Activated naive CD4-positive, alpha-beta T cell treated with anti-CD3 and anti-CD28 coated beads, Interleukin-2, amount 50 U/mL, for 24 hours (primary cell): Measurements from ENCODE around the gene THEMIS.
"Not testable (repeated sequence)": the region's sequence is repeated elsewhere in the genome, so short reads cannot be mapped to it uniquely, and the experiment has no call there.

ENCODE experiments used
- H3K27ac Mint-ChIP-seq: one replicate; pipeline ENCODE4 v1.8.0; 2021; ENCODE audit warnings: mild to moderate bottlenecking, mixed read lengths
- H3K27me3 Mint-ChIP-seq: one replicate; pipeline ENCODE4 v1.8.0; 2021; ENCODE audit warnings: mixed read lengths
- H3K36me3 Mint-ChIP-seq: one replicate; pipeline ENCODE4 v1.8.0; 2021; ENCODE audit warnings: mixed read lengths
- H3K4me1 Mint-ChIP-seq: one replicate; pipeline ENCODE4 v1.8.0; 2021; ENCODE audit warnings: mixed read lengths
- H3K4me3 Mint-ChIP-seq: one replicate; pipeline ENCODE4 v1.8.0; 2021; ENCODE audit warnings: mild to moderate bottlenecking, mixed read lengths
- H3K9me3 Mint-ChIP-seq: one replicate; pipeline ENCODE4 v1.8.0; 2021; ENCODE audit warnings: mixed read lengths

The THEMIS gene

DNA sequence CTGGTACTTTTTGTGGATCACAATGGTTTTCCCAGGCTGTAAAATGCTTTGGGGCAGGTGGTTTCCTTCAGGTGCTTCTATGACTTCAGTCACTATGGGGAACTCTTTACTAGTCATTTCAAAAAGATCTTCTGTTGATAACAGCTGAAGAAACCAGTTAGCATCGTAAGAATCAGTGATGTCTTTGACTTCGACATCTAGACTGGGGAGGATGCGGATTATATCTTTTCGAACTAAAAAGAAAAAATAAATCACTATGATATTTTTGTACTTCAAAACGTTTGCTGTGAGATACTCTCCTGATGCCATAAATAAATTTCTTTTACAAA, 87.2 kb downstream of the THEMIS start:
- Mint-ChIP-seq H3K4me1 (peaks cover 93% of the 10 kb centered on the region), H3K36me3 (peaks cover 23% of the 10 kb centered on the region), H3K4me3 (no peak overlapping the region), H3K27me3 (no peaks in the 10 kb centered on the region), H3K27ac (peak overlapping the region; percentile 25), H3K9me3 (no peaks in the 10 kb centered on the region)

DNA sequence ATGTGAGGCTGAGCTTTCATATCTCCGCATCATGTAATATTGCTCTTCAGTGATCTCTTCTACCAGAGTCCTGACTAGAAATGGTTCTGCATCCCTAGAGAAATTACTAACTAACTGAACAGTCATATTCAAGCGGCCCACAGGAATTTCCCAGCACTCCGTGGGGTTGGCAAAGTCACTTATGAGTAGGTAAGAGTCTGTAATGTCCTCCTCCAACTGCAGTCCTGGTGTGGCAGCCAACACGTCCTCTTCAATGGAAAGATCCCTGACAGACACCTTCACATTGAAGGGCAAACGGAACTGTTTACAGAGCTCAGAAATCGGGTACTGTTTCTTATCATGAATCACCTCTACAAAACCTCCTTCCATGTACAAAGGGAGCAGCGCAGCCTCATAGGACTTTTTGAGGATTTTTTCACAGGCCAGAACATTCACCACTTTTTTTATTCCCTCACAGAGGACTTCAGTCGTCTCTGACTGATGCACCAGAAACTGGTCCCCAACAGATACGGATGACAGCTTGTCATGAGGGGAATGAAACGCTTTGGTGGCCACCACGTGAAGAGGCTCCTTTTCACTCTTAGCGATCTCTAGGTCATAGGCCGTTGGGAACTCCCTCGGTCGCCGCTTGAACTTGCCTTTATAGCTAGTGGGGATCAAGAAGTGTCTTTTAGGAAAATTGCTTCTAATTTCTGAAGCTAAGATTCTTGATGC, 87.7 kb downstream of the THEMIS start:
- peaks cover 93% of the 10 kb centered on the region for H3K4me1 Mint-ChIP-seq
- peaks cover 23% of the 10 kb centered on the region for H3K36me3 Mint-ChIP-seq
- peak overlapping the region; percentile 25 for H3K27ac Mint-ChIP-seq
- H3K4me3 Mint-ChIP-seq: peak overlapping the region; percentile 5
- H3K9me3 Mint-ChIP-seq: no peaks in the 10 kb centered on the region
- no peaks in the 10 kb centered on the region for H3K27me3 Mint-ChIP-seq

DNA sequence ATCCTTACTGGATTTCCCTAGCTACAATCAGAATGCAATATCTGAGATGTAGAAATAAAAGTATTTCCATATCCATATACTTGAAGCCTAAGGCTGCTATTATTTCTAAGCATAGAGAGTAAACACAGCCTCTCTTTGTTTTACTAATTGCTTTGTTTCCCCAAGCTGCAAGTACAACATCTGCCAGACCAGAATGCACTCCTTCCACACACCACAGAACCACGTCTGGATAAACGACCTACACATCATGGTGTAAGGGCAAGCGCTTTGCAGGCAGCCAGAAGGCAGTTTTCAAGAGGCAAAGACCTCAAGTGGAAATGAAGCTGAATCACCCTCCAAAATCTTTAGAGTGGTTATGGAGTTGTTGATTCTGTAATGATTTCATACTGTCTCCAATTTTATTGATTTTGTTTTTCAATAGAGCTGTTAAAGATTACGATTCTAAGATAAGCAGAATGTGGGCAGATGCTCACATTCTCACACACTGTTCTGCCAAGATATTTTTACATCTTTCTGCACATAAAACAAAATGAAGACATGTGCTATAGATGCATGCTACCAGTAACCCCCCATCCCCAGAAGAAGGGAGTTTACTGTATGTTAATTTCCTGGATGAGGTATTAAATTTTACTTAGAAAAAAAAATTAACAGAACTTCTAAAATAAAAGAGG, 88.8 kb downstream of the THEMIS start:
- Mint-ChIP-seq H3K27ac (peak overlapping the region; percentile 73), H3K9me3 (no peaks in the 10 kb centered on the region), H3K27me3 (no peaks in the 10 kb centered on the region), H3K4me3 (no peak overlapping the region), H3K4me1 (peaks cover 93% of the 10 kb centered on the region), H3K36me3 (peaks cover 28% of the 10 kb centered on the region)

DNA sequence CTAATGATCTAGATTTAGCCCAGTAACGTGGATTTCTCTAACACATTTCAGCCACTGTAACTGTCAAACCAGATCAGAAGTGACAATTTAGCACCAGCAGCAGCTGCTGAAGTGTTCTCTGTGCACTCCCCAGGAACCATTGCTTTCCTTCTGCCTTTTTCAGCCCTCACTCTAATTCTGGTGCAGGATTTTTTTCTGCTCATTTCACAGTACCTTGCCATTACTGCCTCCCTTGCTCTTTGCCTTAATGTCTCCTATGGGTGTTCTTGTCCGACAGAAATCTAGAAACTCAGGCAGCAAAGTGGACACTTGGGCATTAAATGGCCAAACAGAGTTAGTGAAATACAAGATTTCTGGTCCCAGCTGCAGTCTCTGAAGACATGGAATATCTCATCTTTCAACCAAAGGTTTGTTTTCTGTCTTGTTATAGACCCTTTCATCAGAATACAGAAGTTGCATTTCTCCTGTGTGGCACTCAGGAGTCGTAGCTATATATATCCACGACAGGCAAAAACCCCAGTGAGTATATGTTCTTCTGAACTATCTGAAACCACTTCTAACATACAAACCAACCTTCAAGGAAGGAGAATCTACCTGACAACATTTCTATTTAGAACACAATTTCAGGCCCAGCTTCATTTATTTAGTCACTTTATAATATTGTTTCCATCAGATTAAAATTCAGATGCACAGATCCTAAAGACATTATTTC, 92.9 kb downstream of the THEMIS start:
- Mint-ChIP-seq H3K27me3 (no peaks in the 10 kb centered on the region), H3K36me3 (peaks cover 33% of the 10 kb centered on the region), H3K27ac (peak overlapping the region; percentile 80), H3K4me1 (peaks cover 95% of the 10 kb centered on the region), H3K4me3 (no peak overlapping the region), H3K9me3 (peaks cover 6% of the 10 kb centered on the region)

DNA sequence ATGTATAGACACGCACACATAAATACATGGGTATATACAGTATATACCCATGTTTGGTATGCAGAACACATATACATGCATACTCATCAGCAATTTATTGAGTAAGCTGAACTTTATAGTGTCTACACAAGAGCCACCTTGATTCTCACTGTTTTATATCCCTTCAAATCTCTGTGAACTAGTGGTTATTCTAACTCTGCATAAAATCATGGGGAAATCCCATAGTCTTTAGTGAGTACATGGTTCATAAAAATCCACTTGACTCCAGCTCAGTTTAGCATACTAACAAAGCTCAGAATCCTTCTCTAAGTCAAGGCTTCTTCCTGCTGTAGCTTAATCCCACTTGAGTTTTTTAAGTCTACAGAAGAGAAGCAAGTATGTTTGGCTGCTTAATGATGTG, 104.1 kb downstream of the THEMIS start:
- Mint-ChIP-seq H3K27ac (peak overlapping the region; percentile 59), H3K4me3 (no peak overlapping the region), H3K9me3 (no peaks in the 10 kb centered on the region), H3K36me3 (peaks cover 22% of the 10 kb centered on the region), H3K27me3 (no peaks in the 10 kb centered on the region), H3K4me1 (peaks cover 91% of the 10 kb centered on the region)

DNA sequence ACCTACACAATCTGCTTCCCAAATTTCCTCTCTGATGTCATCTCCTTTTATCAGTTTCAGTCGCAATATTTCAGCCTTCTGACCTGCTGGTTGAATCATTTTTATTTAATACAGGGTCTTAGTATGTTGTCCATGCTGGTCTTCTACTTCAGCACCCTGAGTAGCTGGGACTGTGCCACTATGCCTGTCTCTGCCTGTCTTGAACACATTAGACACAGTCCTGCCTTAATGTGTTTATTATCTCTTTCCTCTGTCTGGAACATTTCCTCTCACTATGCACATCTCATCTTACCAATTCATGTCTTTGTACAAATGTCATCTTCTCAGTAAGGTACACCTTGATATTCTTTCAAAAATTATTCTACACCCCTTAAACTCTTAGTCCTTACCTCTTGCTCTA, 106.5 kb downstream of the THEMIS start:
- Mint-ChIP-seq H3K9me3 (no peaks in the 10 kb centered on the region), H3K27me3 (no peaks in the 10 kb centered on the region), H3K4me1 (peaks cover 92% of the 10 kb centered on the region), H3K4me3 (peak overlapping the region; percentile 40), H3K36me3 (peaks cover 10% of the 10 kb centered on the region), H3K27ac (peak overlapping the region; percentile 85)

DNA sequence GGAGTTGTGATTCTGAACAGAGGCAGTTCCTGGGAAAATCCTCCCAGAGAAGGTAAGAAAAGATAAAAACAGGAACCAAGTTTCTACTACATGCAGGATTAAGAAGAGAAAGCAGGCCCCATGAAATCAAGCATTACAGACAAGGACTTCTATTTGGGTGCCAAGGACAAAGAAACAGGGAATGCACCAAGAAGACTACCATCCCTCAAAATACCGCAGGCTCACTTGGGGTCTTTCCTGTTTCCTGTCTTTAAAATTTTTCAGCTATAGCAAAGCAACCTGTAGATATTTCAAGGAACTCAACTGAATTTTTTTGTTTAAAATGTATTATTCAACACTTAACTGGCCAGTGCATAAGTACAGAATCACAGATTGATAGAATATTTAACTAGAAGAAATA, 107.5 kb downstream of the THEMIS start:
- Mint-ChIP-seq H3K4me1 (peaks cover 95% of the 10 kb centered on the region), H3K9me3 (no peaks in the 10 kb centered on the region), H3K4me3 (peak overlapping the region; percentile 6), H3K27ac (peak overlapping the region; percentile 85), H3K27me3 (no peaks in the 10 kb centered on the region), H3K36me3 (peaks cover 6% of the 10 kb centered on the region)

DNA sequence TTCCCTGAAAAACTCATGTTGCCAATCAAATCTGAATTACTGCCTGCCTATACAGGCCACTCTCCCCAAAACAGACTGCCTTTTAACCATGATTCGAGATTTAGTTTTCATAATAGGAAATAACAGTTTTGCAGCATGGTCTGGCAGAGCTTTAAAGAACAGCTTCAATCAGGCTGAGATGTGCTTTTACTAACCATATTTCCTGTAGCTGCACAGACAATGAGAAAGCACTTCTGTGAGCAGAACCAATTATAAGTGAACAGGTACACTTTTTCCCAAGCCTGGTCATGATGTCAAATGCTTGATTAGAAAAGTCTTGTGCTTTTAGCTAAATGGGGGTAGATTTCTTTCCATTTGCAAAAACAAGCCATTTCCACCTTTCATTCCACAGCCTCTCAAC, 108.2 kb downstream of the THEMIS start:
- Mint-ChIP-seq H3K27me3 (no peaks in the 10 kb centered on the region), H3K9me3 (no peaks in the 10 kb centered on the region), H3K36me3 (peaks cover 4% of the 10 kb centered on the region), H3K27ac (peak overlapping the region; percentile 85), H3K4me1 (peaks cover 95% of the 10 kb centered on the region), H3K4me3 (peak overlapping the region; percentile 56)

DNA sequence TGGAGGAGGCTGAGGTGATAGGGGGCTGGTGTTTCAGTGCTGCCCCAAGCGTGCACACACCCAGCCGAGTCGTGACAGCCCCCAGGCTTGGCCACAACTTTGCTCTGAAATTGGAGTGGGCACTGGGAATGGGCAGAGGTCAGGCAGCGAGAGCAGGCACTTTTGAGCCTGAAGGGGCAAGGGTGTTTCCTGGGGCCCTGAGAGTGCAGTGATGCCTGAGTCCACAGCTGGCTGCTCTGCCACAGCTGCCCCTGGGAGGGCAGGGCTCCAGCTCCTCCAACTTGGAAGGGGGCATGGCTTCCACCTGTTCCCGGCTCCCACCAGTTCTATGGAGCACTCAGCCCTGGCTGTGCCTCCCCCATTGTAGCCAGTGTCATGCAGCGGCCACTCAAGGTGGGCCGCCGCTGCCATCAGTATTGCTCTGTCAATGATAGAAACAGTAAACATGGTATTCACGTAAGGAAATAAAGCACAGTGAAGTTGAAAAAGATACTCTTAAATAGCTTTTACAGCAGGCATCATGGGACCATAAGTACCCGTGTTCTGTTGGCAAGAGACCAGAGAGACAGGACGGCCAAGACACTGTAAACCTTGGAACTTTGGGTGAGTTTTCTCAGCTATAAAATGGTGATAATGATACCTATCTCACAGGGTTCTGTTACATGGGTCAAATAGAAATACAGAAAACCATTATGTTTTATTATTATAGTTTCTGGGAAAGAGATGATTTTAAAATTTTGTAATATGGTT, 108.9 kb downstream of the THEMIS start:
- H3K27me3 Mint-ChIP-seq: no peaks in the 10 kb centered on the region
- no peaks in the 10 kb centered on the region for H3K9me3 Mint-ChIP-seq
- H3K4me3 Mint-ChIP-seq: no peak overlapping the region
- peaks cover 95% of the 10 kb centered on the region for H3K4me1 Mint-ChIP-seq
- H3K27ac Mint-ChIP-seq: peak overlapping the region; percentile 85
- H3K36me3 Mint-ChIP-seq: peaks cover 4% of the 10 kb centered on the region

DNA sequence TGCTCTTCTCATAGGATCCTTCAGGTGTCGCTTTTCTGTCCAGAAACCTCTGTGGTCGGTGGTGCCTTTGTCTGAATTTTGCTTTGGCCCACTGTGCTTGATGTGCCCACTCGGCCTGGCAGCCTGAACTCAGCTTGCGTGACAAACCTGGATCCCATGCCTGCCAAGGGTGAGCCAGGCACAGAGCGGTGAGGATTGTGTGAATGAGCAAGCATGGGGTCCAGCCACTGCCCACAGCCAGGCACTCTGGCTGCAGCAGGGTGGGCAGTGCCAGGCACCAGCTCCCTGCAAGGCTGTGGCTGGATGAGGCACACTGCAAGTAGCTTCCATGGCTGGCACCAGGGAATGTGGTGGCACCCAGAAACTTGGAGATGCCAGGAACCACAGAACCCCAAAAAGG, 110.3 kb downstream of the THEMIS start:
- no peaks in the 10 kb centered on the region for H3K9me3 Mint-ChIP-seq
- H3K36me3 Mint-ChIP-seq: peaks cover 4% of the 10 kb centered on the region
- peaks cover 87% of the 10 kb centered on the region for H3K4me1 Mint-ChIP-seq
- no peaks in the 10 kb centered on the region for H3K27me3 Mint-ChIP-seq
- no peak overlapping the region for H3K4me3 Mint-ChIP-seq
- peak overlapping the region; percentile 81 for H3K27ac Mint-ChIP-seq

DNA sequence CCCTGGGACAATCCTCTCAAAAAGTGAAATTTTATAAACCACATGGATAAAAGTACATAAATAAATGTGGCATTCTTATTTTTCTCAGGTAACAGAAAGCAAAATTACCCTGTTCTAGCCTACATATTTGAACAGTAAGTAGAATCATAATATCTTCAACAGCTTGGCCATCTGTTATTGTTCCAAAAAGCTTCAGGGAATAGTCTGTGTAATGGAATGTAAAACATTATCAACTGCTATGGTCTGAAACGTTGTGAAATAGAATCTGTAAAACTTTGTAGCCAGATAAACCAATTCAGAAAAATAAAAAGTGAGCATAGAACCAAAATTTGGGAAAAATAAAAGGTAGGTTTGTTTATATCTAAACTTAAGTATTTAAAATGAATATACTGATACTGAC, 114.7 kb downstream of the THEMIS start:
- no peak overlapping the region for H3K4me3 Mint-ChIP-seq
- peaks cover 85% of the 10 kb centered on the region for H3K4me1 Mint-ChIP-seq
- H3K27ac Mint-ChIP-seq: no peak overlapping the region
- H3K27me3 Mint-ChIP-seq: no peaks in the 10 kb centered on the region
- peaks cover 14% of the 10 kb centered on the region for H3K36me3 Mint-ChIP-seq
- no peaks in the 10 kb centered on the region for H3K9me3 Mint-ChIP-seq

DNA sequence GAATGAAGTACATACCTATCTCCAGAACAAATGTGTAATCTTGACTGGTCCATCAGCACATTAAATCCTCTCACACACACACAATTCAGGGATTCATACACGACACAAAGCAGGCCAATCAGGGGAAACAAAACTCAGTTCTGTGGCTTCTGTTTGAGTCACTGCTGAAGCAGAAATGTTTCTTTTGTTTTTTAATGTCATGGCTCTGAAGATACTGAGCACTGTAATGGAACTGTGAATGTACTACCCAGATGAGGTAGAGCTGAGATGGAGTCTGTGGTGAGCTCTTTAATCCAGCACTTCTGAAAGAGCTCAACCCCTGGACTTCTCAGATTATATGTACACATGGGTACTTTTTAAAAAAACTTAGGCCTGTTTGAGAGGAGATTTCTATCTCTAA, 116.4 kb downstream of the THEMIS start:
- Mint-ChIP-seq H3K36me3 (peaks cover 17% of the 10 kb centered on the region), H3K27me3 (no peaks in the 10 kb centered on the region)

DNA sequence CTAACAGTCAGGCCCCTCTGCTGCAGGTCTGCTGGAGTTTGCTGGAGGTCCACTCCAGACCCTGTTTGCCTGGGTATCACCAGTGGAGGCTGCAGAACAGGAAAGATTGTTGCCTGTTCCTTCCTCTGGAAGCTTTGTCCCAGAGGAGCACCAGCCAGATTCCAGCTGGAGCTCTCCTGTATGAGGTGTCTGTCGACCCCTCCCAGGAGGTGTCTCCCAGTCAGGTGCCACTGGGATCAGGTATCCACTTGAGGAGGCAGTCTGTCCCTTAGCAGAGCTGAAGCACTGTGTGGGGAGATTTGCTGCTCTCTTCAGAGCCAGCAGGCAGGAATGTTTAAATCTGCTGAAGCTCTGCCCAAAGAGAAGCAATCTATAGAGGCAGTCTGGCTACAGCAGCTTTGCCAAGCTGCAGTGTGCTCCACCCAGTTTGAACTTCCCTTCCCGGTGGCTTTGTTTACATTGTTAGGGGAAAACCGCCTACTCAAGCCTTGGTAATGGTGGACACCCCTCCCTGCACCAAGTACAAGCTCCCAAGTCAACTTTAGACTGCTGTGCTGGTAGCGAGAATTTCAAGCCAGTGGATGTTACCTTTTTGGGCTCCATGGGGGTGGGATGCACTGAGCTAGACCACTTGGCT, 119.1 kb downstream of the THEMIS start:
- Mint-ChIP-seq H3K36me3 (peaks cover 17% of the 10 kb centered on the region), H3K4me1 (peaks cover 82% of the 10 kb centered on the region), H3K27ac (peak overlapping the region; percentile 23), H3K4me3 (peak overlapping the region; percentile 11)
- not testable (repeated sequence) for H3K27me3 Mint-ChIP-seq, H3K9me3 Mint-ChIP-seq

More for the DNA sequence above, 116.4 kb downstream of the THEMIS start:
- H3K4me1 Mint-ChIP-seq: peaks cover 87% of the 10 kb centered on the region
- H3K27ac Mint-ChIP-seq: no peak overlapping the region
- peak overlapping the region; percentile 3 for H3K4me3 Mint-ChIP-seq
- H3K9me3 Mint-ChIP-seq: no peaks in the 10 kb centered on the region

DNA sequence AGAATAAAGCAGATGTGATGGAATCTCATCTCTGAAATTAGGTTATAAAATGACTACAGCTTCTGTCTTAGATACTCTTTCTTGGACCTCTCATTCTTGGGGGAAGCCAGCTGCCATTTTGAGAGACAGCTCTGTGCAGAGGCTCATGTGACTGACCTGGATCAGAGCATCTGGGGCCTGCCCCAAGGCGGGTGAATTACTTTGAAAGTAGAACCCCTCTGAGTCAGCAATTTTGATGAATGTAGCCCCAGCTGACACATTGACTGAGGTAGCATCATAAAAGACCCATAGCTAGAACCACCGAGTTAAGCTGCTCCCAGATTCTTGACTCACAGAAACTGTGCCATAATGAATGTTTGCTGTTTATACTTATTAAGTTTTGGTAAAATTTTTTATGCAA, 124.5 kb downstream of the THEMIS start:
- Mint-ChIP-seq H3K36me3 (peaks cover 17% of the 10 kb centered on the region), H3K4me1 (peaks cover 71% of the 10 kb centered on the region), H3K4me3 (no peak overlapping the region), H3K9me3 (peaks cover 17% of the 10 kb centered on the region), H3K27ac (peak overlapping the region; percentile 72), H3K27me3 (no peaks in the 10 kb centered on the region)

DNA sequence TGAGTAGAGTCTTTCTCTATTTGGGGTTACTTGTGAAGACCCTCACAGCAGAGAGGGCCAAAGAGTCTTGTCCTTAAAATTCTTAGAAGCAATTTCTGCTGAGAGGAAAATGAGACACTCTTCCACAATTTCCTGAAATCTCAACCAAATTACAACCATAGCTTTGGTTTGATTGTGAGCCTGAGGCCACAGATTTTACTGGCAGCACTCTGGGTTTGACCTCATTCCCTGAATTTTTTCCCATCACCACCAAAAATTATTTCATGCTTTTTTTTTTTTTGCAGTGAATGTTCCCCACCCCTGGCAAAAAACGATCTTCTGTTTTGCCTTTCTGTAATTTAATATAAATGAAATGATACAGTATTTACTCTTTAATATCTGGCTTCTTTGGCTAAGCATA, 125.5 kb downstream of the THEMIS start:
- H3K9me3 Mint-ChIP-seq: peaks cover 17% of the 10 kb centered on the region
- peak overlapping the region; percentile 57 for H3K27ac Mint-ChIP-seq
- H3K4me1 Mint-ChIP-seq: peaks cover 70% of the 10 kb centered on the region
- H3K4me3 Mint-ChIP-seq: no peak overlapping the region
- H3K27me3 Mint-ChIP-seq: no peaks in the 10 kb centered on the region
- peaks cover 19% of the 10 kb centered on the region for H3K36me3 Mint-ChIP-seq
